Measurements from ENCODE around the gene CHRDL2.
"Not testable (repeated sequence)": the region's sequence is repeated elsewhere in the genome, so short reads cannot be mapped to it uniquely, and the experiment has no call there.

The CHRDL2 gene

GRCh38 chr11:74731301-74732094, at the start of gene CHRDL2:
CHRDL2 (minus strand) TSS chr11:74731426; CDS start chr11:74730888, 538 bp downstream.
- H3K4me3 ChIP-seq (ENCODE audit: low read depth, low read length) = peak within 1 kb of the TSS; percentile 24
- DNase-seq (ENCODE audit: low read depth) = no peak

GRCh38 chr11:74780248-74781005, 49.2 kb upstream of the CHRDL2 start:
- no peak for DNase-seq (ENCODE audit: low read depth)

GRCh38 chr11:74778581-74778980, 47.4 kb upstream of the CHRDL2 start:
- DNase-seq (ENCODE audit: low read depth) = no peak

More at GRCh38 chr11:74780248-74781005, 49.2 kb upstream of the CHRDL2 start:
- H3K4me3 ChIP-seq (ENCODE audit: low read depth, low read length) = no peak overlapping the region

GRCh38 chr11:74777877-74778276, 46.7 kb upstream of the CHRDL2 start:
- no peak overlapping the region for H3K4me3 ChIP-seq (ENCODE audit: low read depth, low read length)
- DNase-seq (ENCODE audit: low read depth) = no peak

More at GRCh38 chr11:74778581-74778980, 47.4 kb upstream of the CHRDL2 start:
- H3K4me3 ChIP-seq (ENCODE audit: low read depth, low read length) = no peak overlapping the region

GRCh38 chr11:74777038-74777437, 45.8 kb upstream of the CHRDL2 start:
- no peak overlapping the region for H3K4me3 ChIP-seq (ENCODE audit: low read depth, low read length)
- no peak for DNase-seq (ENCODE audit: low read depth)

GRCh38 chr11:74776546-74776945, 45.3 kb upstream of the CHRDL2 start:
- H3K4me3 ChIP-seq (ENCODE audit: low read depth, low read length) = no peak overlapping the region
- no peak for DNase-seq (ENCODE audit: low read depth)

- H3K4me3 ChIP-seq (ENCODE audit: low read depth, low read length) = no peak overlapping the region
- no peak for DNase-seq (ENCODE audit: low read depth)
Observed at GRCh38 chr11:74775762-74776161, 44.5 kb upstream of the CHRDL2 start.

- no peak for DNase-seq (ENCODE audit: low read depth)
- H3K4me3 ChIP-seq (ENCODE audit: low read depth, low read length) = no peak overlapping the region
Observed at GRCh38 chr11:74773476-74773875, 42.2 kb upstream of the CHRDL2 start.

GRCh38 chr11:74771139-74771538, 39.9 kb upstream of the CHRDL2 start:
- H3K4me3 ChIP-seq (ENCODE audit: low read depth, low read length) = no peak overlapping the region
- no peak for DNase-seq (ENCODE audit: low read depth)

GRCh38 chr11:74770456-74770855, 39.2 kb upstream of the CHRDL2 start:
- no peak overlapping the region for H3K4me3 ChIP-seq (ENCODE audit: low read depth, low read length)

GRCh38 chr11:74769055-74769707, 38.0 kb upstream of the CHRDL2 start:
- DNase-seq (ENCODE audit: low read depth) = no peak
- no peak overlapping the region for H3K4me3 ChIP-seq (ENCODE audit: low read depth, low read length)

More at GRCh38 chr11:74770456-74770855, 39.2 kb upstream of the CHRDL2 start:
- no peak for DNase-seq (ENCODE audit: low read depth)

- not testable (repeated sequence) for DNase-seq (ENCODE audit: low read depth); H3K4me3 ChIP-seq (ENCODE audit: low read depth, low read length)
Observed at GRCh38 chr11:74768172-74768651, 37.0 kb upstream of the CHRDL2 start.

- no peak overlapping the region for H3K4me3 ChIP-seq (ENCODE audit: low read depth, low read length)
- DNase-seq (ENCODE audit: low read depth) = no peak
Observed at GRCh38 chr11:74766905-74767304, 35.7 kb upstream of the CHRDL2 start.

GRCh38 chr11:74756571-74756970, 25.3 kb upstream of the CHRDL2 start:
- no peak overlapping the region for H3K4me3 ChIP-seq (ENCODE audit: low read depth, low read length)
- no peak for DNase-seq (ENCODE audit: low read depth)

GRCh38 chr11:74755395-74755995, 24.3 kb upstream of the CHRDL2 start:
- DNase-seq (ENCODE audit: low read depth) = no peak
- no peak overlapping the region for H3K4me3 ChIP-seq (ENCODE audit: low read depth, low read length)

- peak; percentile 51 for DNase-seq (ENCODE audit: low read depth)
- no peak overlapping the region for H3K4me3 ChIP-seq (ENCODE audit: low read depth, low read length)
Observed at GRCh38 chr11:74754507-74755252, 23.5 kb upstream of the CHRDL2 start.

GRCh38 chr11:74751303-74751702, 20.1 kb upstream of the CHRDL2 start:
- no peak for DNase-seq (ENCODE audit: low read depth)
- H3K4me3 ChIP-seq (ENCODE audit: low read depth, low read length) = no peak overlapping the region

- not testable (repeated sequence) for DNase-seq (ENCODE audit: low read depth); H3K4me3 ChIP-seq (ENCODE audit: low read depth, low read length)
Observed at GRCh38 chr11:74750598-74750997, 19.4 kb upstream of the CHRDL2 start.

GRCh38 chr11:74749965-74750296, 18.7 kb upstream of the CHRDL2 start:
- DNase-seq (ENCODE audit: low read depth) = no peak
- peak overlapping the region; percentile 64 for H3K4me3 ChIP-seq (ENCODE audit: low read depth, low read length)

All from skeletal muscle cell (primary cell).